CD4-positive, alpha-beta memory T cell (primary cell): ENCODE measurements around the gene ZNF30. TPM values are rescaled to one million over a fixed set of nuclear protein-coding genes. Genes with fewer than 3 reads are reported as not detected.
"Not testable (repeated sequence)": the region's sequence is repeated elsewhere in the genome, so short reads cannot be mapped to it uniquely, and the experiment has no call there.

ENCODE experiments used
- CTCF ChIA-PET: fragments of 350-600 bp; sonication (Branson Sonifier 250); formaldehyde crosslinking; loops from one replicate; lab custom pipeline; 2021; ENCODE audit warnings: inconsistent platforms; ENCODE audit not compliant: partially characterized antibody; lab: Charles Lee
- POLR2A ChIA-PET: fragments of 350-600 bp; sonication (Branson Sonifier 250); formaldehyde crosslinking; loops from one replicate; lab custom pipeline; 2021; ENCODE audit not compliant: partially characterized antibody; lab: Charles Lee
- DNase-seq, 5 donors: peaks; one replicate each; pipeline versions ENCODE4 v3.0.0 to v3.0.0-alpha.2; 2020 to 2022; ENCODE audit warnings: mixed read lengths in 1 of 5
- H3K27ac ChIP-seq: one replicate; pipeline ENCODE4 v1.7.0; 2013; ENCODE audit warnings: low read depth, low read length
- H3K27me3 ChIP-seq: 2 replicates; pipeline ENCODE4 v1.7.0; 2013; ENCODE audit warnings: mild to moderate bottlenecking, low read length, moderate library complexity; ENCODE audit not compliant: insufficient read depth
- H3K36me3 ChIP-seq: 2 replicates; pipeline ENCODE4 v1.7.0; 2013; ENCODE audit warnings: mild to moderate bottlenecking, low read length, moderate library complexity; ENCODE audit not compliant: insufficient read depth
- H3K4me1 ChIP-seq: 2 replicates; pipeline ENCODE4 v1.7.0; 2013; ENCODE audit warnings: mild to moderate bottlenecking, low read length, moderate library complexity; ENCODE audit not compliant: insufficient read depth
- H3K4me3 ChIP-seq, 2 donors: one replicate each; pipeline ENCODE4 v1.7.0; 2013; ENCODE audit warnings: low read length in 2 of 2, mild to moderate bottlenecking in 1 of 2
- H3K9me3 ChIP-seq, 2 donors: one replicate each; pipeline ENCODE4 v1.7.0; 2013; ENCODE audit warnings: low read length in 2 of 2, control low read depth in 1 of 2; ENCODE audit not compliant: control insufficient read depth in 1 of 2
- H3K27ac Mint-ChIP-seq, 7 donors: one replicate each; pipeline ENCODE4 v1.8.0; 2020 to 2021; ENCODE audit warnings: mixed read lengths in 7 of 7, mild to moderate bottlenecking in 6 of 7, inconsistent platforms in 3 of 7, moderate library complexity in 3 of 7
- H3K27me3 Mint-ChIP-seq, 2 donors: one replicate each; pipeline ENCODE4 v1.8.0; 2020 to 2021; ENCODE audit warnings: mixed read lengths in 2 of 2
- H3K36me3 Mint-ChIP-seq, 2 donors: one replicate each; pipeline ENCODE4 v1.8.0; 2020 to 2021; ENCODE audit warnings: mixed read lengths in 2 of 2, inconsistent platforms in 1 of 2, mild to moderate bottlenecking in 1 of 2
- H3K4me1 Mint-ChIP-seq, 4 donors: one replicate each; pipeline ENCODE4 v1.8.0; 2020 to 2021; ENCODE audit warnings: mixed read lengths in 4 of 4, mild to moderate bottlenecking in 1 of 4
- H3K4me3 Mint-ChIP-seq, 8 donors: one replicate each; pipeline ENCODE4 v1.8.0; 2020 to 2021; ENCODE audit warnings: mixed read lengths in 8 of 8, mild to moderate bottlenecking in 7 of 8, moderate library complexity in 6 of 8, inconsistent platforms in 3 of 8
- H3K9me3 Mint-ChIP-seq, 8 donors: one replicate each; pipeline ENCODE4 v1.8.0; 2020 to 2021; ENCODE audit warnings: mixed read lengths in 8 of 8, mild to moderate bottlenecking in 5 of 8, inconsistent platforms in 3 of 8, moderate library complexity in 1 of 8
- intact Hi-C: fragments of 100-400 bp; cut with micrococcal nuclease; formaldehyde crosslinking; loops from one replicate; pipeline ENCODE4 v1.15.1; 2023
- polyA plus RNA-seq, 2 donors: library from polyadenylated mRNA; unstranded; fragments of 300-500 nt; fragmentation: Illumina TruSeq; gene quantifications; one replicate each; pipeline ENCODE4 v1.2.3, GENCODE V29; 2021
- total RNA-seq, 2 experiments: library from RNA; stranded (reverse); gene quantifications; one replicate each; pipeline ENCODE4 v1.2.3, GENCODE V29; 2021

ZNF30 gene
- total and polyA plus RNA-seq, 4 experiments from 2014 or later: 5.4 to 9.7 (median 7.5) TPM

DNA sequence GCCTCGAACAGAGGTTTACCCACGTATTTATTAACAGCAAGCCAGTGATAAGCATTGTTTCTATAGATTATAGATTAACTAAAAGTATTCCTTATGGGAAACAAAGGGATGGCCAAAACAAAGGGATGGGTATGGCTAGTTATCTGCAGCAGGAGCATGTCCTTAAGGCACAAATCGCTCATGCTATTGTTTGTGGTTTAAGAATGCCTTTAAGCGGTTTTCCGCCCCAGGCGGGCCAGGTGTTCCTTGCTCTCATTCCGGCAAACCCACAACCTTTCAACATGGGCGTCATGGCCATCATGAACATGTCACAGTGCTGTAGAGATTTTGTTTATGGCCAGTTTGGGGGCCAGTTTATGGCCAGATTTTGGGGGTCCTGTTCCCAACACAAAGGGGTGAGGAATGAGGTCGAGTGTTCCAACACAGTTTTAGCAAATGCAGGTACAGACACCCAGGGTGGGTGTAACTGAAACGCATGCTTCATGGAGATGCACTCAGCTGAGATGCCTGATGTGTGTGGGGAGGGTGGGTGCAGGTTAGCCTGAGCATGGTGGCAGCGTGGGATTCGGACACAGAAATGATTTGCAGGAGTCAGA, 43.6 kb downstream of the ZNF30 start:
- Mint-ChIP-seq H3K9me3 (peaks cover 0 to 29% (median 17%) of the 10 kb centered on the region in 8 donors), H3K36me3 (peaks cover 6 to 12% of the 10 kb centered on the region in 2 donors), H3K4me1 (peaks cover 9 to 19% (median 13%) of the 10 kb centered on the region in 4 donors)
- H3K27ac ChIP-seq, DNase-seq, H3K4me3 ChIP-seq, H3K27me3 Mint-ChIP-seq, H3K9me3 ChIP-seq, H3K27me3 ChIP-seq, H3K27ac Mint-ChIP-seq, H3K36me3 ChIP-seq, H3K4me3 Mint-ChIP-seq: not testable (repeated sequence)
- intact Hi-C loops: loop anchor here (5.0 kb wide), 1 partner anchor 133 kb away; no protein-coding TSS in a partner anchor
- ChIA-PET CTCF (interaction anchor here (0.5 to 7.1 kb wide), 3 partner anchors 40 to 75 kb away, joined by 3 to 54 read pairs (median 3); no protein-coding TSS in a partner anchor), POLR2A (interaction anchor here (1.5 kb wide), 1 partner anchor 42 kb away, joined by 3 read pairs; no protein-coding TSS in a partner anchor)
- H3K4me1 ChIP-seq: peaks cover 11% of the 10 kb centered on the region

DNA sequence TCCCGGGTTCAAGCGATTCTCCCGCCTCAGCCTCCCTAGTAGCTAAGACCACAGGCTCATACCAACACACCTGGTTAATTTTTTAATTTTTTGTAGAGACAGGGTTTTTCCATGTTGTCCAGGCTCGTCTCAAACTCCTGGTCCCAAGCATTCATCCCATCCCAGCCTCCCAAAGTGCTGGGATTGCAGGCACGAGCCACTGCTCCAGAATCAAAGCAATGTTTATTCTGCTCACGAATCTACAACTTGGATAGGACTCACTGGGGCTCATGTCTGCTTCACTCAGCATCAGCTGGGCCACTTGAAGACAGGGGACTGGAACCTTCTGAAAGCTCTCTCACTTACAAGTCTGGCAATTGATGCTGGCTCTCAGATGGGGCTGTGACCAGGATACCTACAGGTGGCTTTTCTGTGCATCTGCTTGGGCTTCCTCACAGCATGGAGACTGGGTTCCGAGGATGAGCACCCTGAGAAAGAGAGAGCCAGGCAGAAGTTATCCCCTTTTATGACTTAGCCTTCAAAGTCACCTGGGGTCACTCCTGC, 45.5 kb downstream of the ZNF30 start:
- CTCF ChIA-PET: interaction anchor here (0.7 to 7.1 kb wide), 19 partner anchors 9 to 170 kb away, joined by 3 to 124 read pairs (median 6); partner anchors contain the start of genes GRAMD1A, ZNF30 and ZNF792
- Histone ChIP-seq H3K27me3 (no peaks in the 10 kb centered on the region), H3K27ac (no peak overlapping the region), H3K4me3 (no peak overlapping the region), H3K4me1 (peaks cover 11% of the 10 kb centered on the region), H3K36me3 (no peaks in the 10 kb centered on the region), H3K9me3 (no peaks in the 10 kb centered on the region)
- POLR2A ChIA-PET: interaction anchor here (0.8 to 4.6 kb wide), 7 partner anchors 8 to 45 kb away, joined by 3 to 75 read pairs (median 4); partner anchors contain the start of gene ZNF792
- peaks cover 0 to 4% of the 10 kb centered on the region in 2 donors for H3K27me3 Mint-ChIP-seq
- H3K9me3 Mint-ChIP-seq: peaks cover 0 to 17% (median 10%) of the 10 kb centered on the region in 8 donors
- H3K4me1 Mint-ChIP-seq: peaks cover 9 to 19% (median 13%) of the 10 kb centered on the region in 4 donors
- no peak overlapping the region for H3K4me3 Mint-ChIP-seq
- DNase-seq: no peak
- H3K36me3 Mint-ChIP-seq: peaks cover 3 to 6% of the 10 kb centered on the region in 2 donors
- intact Hi-C loops: loop anchor here (2.0 to 5.0 kb wide), 2 partner anchors 135 to 169 kb away; no protein-coding TSS in a partner anchor
- peak overlapping the region in 2 of 7 donors; percentile 35 to 90 for H3K27ac Mint-ChIP-seq

DNA sequence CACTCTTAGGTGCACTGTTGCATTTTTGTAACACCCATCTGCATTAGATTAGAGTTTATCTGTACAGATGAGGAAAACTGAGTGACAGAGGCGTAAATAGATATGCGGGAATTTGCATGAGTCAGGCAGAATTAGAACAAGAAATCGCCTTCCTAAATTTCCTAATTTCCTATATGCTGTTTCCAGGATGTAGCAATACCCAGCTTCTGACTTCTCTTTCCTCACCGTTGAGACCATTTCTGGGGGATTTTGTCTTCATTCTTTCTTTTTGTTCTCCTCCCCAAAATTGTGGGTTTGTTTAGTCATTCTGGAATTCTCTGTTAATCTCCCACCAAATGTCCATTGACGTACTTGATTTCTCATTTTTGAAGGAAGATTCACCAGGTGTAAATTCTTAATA, 47.9 kb downstream of the ZNF30 start:
- ChIA-PET POLR2A (interaction anchor here (0.6 to 4.6 kb wide), 6 partner anchors 22 to 52 kb away, joined by 3 to 75 read pairs (median 6); no protein-coding TSS in a partner anchor), CTCF (interaction anchor here (1.0 to 7.1 kb wide), 5 partner anchors 34 to 92 kb away, joined by 4 to 124 read pairs (median 8); no protein-coding TSS in a partner anchor)
- peak overlapping the region in 1 of 8 donors; percentile 26 for H3K4me3 Mint-ChIP-seq
- Histone ChIP-seq H3K4me1 (peaks cover 11% of the 10 kb centered on the region), H3K4me3 (no peak overlapping the region), H3K27ac (no peak overlapping the region), H3K9me3 (no peaks in the 10 kb centered on the region), H3K36me3 (no peaks in the 10 kb centered on the region), H3K27me3 (no peaks in the 10 kb centered on the region)
- peaks cover 0 to 4% of the 10 kb centered on the region in 2 donors for H3K27me3 Mint-ChIP-seq
- H3K9me3 Mint-ChIP-seq: peaks cover 0 to 4% (median 0%) of the 10 kb centered on the region in 8 donors
- peak overlapping the region in 1 of 7 donors; percentile 50 for H3K27ac Mint-ChIP-seq
- H3K4me1 Mint-ChIP-seq: peaks cover 9 to 19% (median 13%) of the 10 kb centered on the region in 4 donors
- peaks cover 0 to 3% of the 10 kb centered on the region in 2 donors for H3K36me3 Mint-ChIP-seq
- DNase-seq: no peak
- intact Hi-C loops: loop anchor here (5.0 kb wide), 1 partner anchor 137 kb away; no protein-coding TSS in a partner anchor

DNA sequence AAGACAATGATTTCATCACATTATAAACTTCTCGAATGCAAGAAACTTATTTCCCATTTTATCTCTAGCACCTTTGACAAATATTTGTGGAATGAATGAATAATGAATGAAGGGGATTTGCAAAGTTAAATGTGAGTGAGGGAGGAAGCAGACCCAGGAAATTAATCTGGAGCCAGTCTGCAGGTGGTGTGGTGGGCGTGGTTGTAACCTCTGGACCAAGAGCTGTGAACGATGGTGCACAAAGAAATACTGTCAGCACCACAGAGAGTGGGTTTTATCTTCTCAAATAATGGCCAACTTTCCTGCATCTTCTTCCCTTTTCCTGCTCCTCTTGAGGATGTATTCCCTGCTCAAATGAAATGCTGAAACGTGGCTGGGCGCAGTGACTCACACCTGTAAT, 48.4 kb downstream of the ZNF30 start:
- Histone ChIP-seq H3K4me1 (peaks cover 11% of the 10 kb centered on the region), H3K36me3 (no peaks in the 10 kb centered on the region), H3K27me3 (no peaks in the 10 kb centered on the region), H3K4me3 (no peak overlapping the region), H3K9me3 (no peaks in the 10 kb centered on the region), H3K27ac (no peak overlapping the region)
- Mint-ChIP-seq H3K9me3 (peaks cover 0 to 4% (median 0%) of the 10 kb centered on the region in 8 donors), H3K27me3 (peaks cover 0 to 4% of the 10 kb centered on the region in 2 donors), H3K36me3 (peaks cover 0 to 3% of the 10 kb centered on the region in 2 donors), H3K4me1 (peaks cover 9 to 19% (median 13%) of the 10 kb centered on the region in 4 donors), H3K4me3 (peak overlapping the region in 1 of 8 donors; percentile 26), H3K27ac (peak overlapping the region in 1 of 7 donors; percentile 50)
- POLR2A ChIA-PET: interaction anchor here (0.6 to 4.6 kb wide), 2 partner anchors 37 to 38 kb away, joined by 3 to 75 read pairs; no protein-coding TSS in a partner anchor
- no peak for DNase-seq
- CTCF ChIA-PET: interaction anchor here (1.5 to 7.1 kb wide), 4 partner anchors 33 to 71 kb away, joined by 4 to 124 read pairs (median 31); no protein-coding TSS in a partner anchor
- intact Hi-C loops: no loop called here

DNA sequence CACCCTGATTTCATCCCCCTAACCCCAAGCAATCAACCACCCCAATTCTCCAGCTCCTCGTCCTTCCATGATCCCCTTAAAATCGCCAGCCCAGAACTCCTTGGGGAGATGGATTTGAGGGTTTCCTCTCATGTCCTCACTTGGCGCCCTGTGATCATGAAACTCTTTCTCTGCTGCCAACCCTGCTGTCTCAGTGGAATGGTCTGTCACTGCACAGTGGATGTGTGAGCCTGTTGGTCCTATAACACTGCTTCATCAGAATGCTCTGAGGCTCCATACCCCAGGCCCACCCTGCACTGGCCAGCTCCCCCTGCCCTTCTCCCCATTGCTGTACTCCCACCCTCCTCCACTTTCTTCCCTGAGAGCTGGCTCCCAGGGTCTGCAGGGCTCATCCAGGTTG, 49.9 kb downstream of the ZNF30 start:
- DNase-seq: no peak
- intact Hi-C loops: no loop called here
- H3K9me3 ChIP-seq: no peaks in the 10 kb centered on the region
- peaks cover 9 to 19% (median 13%) of the 10 kb centered on the region in 4 donors for H3K4me1 Mint-ChIP-seq
- H3K4me3 Mint-ChIP-seq: no peak overlapping the region
- no peaks in the 10 kb centered on the region for H3K36me3 ChIP-seq
- peaks cover 11% of the 10 kb centered on the region for H3K4me1 ChIP-seq
- POLR2A ChIA-PET: interaction anchor here (0.7 to 1.6 kb wide), 3 partner anchors 17 to 38 kb away, joined by 3 to 5 read pairs (median 4); no protein-coding TSS in a partner anchor
- no peak overlapping the region for H3K27ac ChIP-seq
- peaks cover 0 to 4% of the 10 kb centered on the region in 2 donors for H3K27me3 Mint-ChIP-seq
- H3K36me3 Mint-ChIP-seq: peaks cover 0 to 3% of the 10 kb centered on the region in 2 donors
- CTCF ChIA-PET: interaction anchor here (1.4 to 7.1 kb wide), 3 partner anchors 24 to 69 kb away, joined by 3 to 124 read pairs (median 54); partner anchors contain the start of gene GRAMD1A
- H3K27ac Mint-ChIP-seq: no peak overlapping the region
- peaks cover 0 to 4% (median 0%) of the 10 kb centered on the region in 8 donors for H3K9me3 Mint-ChIP-seq
- H3K4me3 ChIP-seq: no peak overlapping the region
- H3K27me3 ChIP-seq: no peaks in the 10 kb centered on the region

DNA sequence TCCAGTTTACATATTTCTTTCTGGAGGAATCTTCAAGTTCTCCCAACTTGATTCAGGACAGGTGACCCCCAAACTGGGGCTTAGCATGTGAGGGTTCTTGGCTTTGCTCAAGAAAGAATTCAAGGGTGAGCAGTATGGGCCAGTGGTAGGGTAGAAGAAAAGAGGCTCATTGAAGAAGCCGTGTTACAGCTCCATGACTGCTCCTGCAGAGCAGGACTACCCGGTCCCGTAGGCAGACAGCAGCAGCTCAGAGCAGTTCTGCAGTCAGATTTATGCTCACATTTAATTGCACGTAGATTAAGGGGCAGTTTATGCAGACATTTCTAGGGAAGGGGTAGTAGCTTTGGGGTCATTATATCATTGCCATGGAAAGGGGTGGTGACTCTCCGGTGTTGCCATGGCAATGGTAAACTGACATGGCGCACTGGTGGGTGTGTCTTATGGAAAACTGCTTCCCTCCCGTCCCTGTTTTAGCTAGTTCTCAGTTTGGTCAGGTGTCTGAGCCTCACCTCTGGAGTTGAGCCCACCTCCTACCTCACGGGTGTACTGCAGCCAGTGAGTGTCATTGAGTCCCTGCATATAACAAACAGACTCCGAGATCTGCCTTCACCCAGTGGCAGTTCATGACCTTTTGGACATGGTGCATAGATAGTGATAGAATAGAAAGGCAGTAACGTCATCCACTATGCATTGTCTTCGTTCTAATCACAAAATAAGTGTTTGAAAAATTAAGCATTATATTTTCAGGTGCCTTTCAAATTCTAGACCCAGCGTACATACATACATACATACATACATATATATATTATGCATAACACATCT, 53.3 kb downstream of the ZNF30 start:
- peak overlapping the region in 1 of 7 donors; percentile 68 for H3K27ac Mint-ChIP-seq
- POLR2A ChIA-PET: interaction anchor here (1.0 kb wide), 1 partner anchor 24 kb away, joined by 3 read pairs; no protein-coding TSS in a partner anchor
- H3K4me3 ChIP-seq: no peak overlapping the region
- H3K4me1 Mint-ChIP-seq: peaks cover under 1 to 4% (median 2%) of the 10 kb centered on the region in 4 donors
- intact Hi-C loops: no loop called here
- CTCF ChIA-PET: interaction anchor here (0.8 to 0.9 kb wide), 2 partner anchors 9 to 12 kb away, joined by 3 to 4 read pairs; no protein-coding TSS in a partner anchor
- H3K27me3 Mint-ChIP-seq: peaks cover 0 to 2% of the 10 kb centered on the region in 2 donors
- H3K4me1 ChIP-seq: peaks cover 1% of the 10 kb centered on the region
- H3K9me3 ChIP-seq: no peaks in the 10 kb centered on the region
- peaks cover 0 to 4% (median 0%) of the 10 kb centered on the region in 8 donors for H3K9me3 Mint-ChIP-seq
- H3K36me3 Mint-ChIP-seq: no peaks in the 10 kb centered on the region
- no peak for DNase-seq
- no peak overlapping the region for H3K27ac ChIP-seq
- no peaks in the 10 kb centered on the region for H3K27me3 ChIP-seq
- no peak overlapping the region for H3K4me3 Mint-ChIP-seq
- no peaks in the 10 kb centered on the region for H3K36me3 ChIP-seq
